H9 (cell line): ENCODE data around the gene IFT122. TPM values are rescaled to one million over a fixed set of nuclear protein-coding genes. Genes with fewer than 3 reads are reported as not detected.
A peak's percentile ranks its signal among the peaks of the same experiment; 100 is the strongest.

Experiments
- DNase-seq: peaks from one replicate; pipeline ENCODE4 v3.0.0-alpha.2; 2017
- H2AFZ ChIP-seq: one replicate; pipeline ENCODE4 v1.6.1; 2013; ENCODE audit warnings: mild to moderate bottlenecking, low read length, control low read depth, moderate library complexity
- H2AK5ac ChIP-seq: 2 replicates; pipeline ENCODE4 v1.6.1; 2013; ENCODE audit warnings: low read length, control low read depth, mixed read lengths; ENCODE audit not compliant: insufficient read length
- H2BK120ac ChIP-seq: one replicate; pipeline ENCODE4 v1.6.1; 2013; ENCODE audit warnings: low read depth, mild to moderate bottlenecking, low read length, control low read depth, inconsistent platforms; ENCODE audit not compliant: poor library complexity, severe bottlenecking
- H2BK12ac ChIP-seq: 2 replicates; pipeline ENCODE4 v1.6.1; 2013; ENCODE audit warnings: low read length, control low read depth, mixed read lengths, low read depth; ENCODE audit not compliant: insufficient read length
- H2BK15ac ChIP-seq: 2 replicates; pipeline ENCODE4 v1.6.1; 2013; ENCODE audit warnings: low read depth, low read length, control low read depth
- H2BK20ac ChIP-seq: one replicate; pipeline ENCODE4 v1.6.1; 2013; ENCODE audit warnings: low read depth, mild to moderate bottlenecking, low read length, control low read depth, inconsistent platforms; ENCODE audit not compliant: poor library complexity, severe bottlenecking
- H2BK5ac ChIP-seq: 2 replicates; pipeline ENCODE4 v1.6.1; 2013; ENCODE audit warnings: low read length, control low read depth, mixed read lengths; ENCODE audit not compliant: insufficient read length
- H3K14ac ChIP-seq: 2 replicates; pipeline ENCODE4 v1.6.1; 2013; ENCODE audit warnings: low read length, control low read depth; ENCODE audit not compliant: insufficient read depth
- H3K18ac ChIP-seq: 2 replicates; pipeline ENCODE4 v1.6.1; 2013; ENCODE audit warnings: low read depth, mild to moderate bottlenecking, mixed read lengths, low read length, control low read depth; ENCODE audit not compliant: insufficient read length
- H3K23ac ChIP-seq: 2 replicates; pipeline ENCODE4 v1.6.1; 2013; ENCODE audit warnings: low read length, control low read depth, mixed read lengths, low read depth; ENCODE audit not compliant: insufficient read length
- H3K23me2 ChIP-seq: 2 replicates; pipeline ENCODE4 v1.6.1; 2013; ENCODE audit warnings: low read depth, mild to moderate bottlenecking, mixed read lengths, low read length, control low read depth; ENCODE audit not compliant: insufficient read length, poor library complexity, severe bottlenecking
- H3K27ac ChIP-seq: 2 replicates; pipeline ENCODE4 v1.5.1; 2013; ENCODE audit warnings: low read length, control low read depth, mixed read lengths, low read depth; ENCODE audit not compliant: insufficient read length
- H3K27me3 ChIP-seq: 2 replicates; pipeline ENCODE4 v1.6.1; 2013; ENCODE audit warnings: low read length, control low read depth, inconsistent platforms; ENCODE audit not compliant: insufficient read depth
- H3K4ac ChIP-seq: 2 replicates; pipeline ENCODE4 v1.6.1; 2013; ENCODE audit warnings: low read depth, mild to moderate bottlenecking, control low read depth, inconsistent platforms, low read length, moderate library complexity
- H3K4me1 ChIP-seq: 2 replicates; pipeline ENCODE4 v1.6.1; 2013; ENCODE audit warnings: low read length, control low read depth, inconsistent platforms; ENCODE audit not compliant: insufficient read depth
- H3K4me2 ChIP-seq: 2 replicates; pipeline ENCODE4 v1.6.1; 2013; ENCODE audit warnings: low read length, control low read depth, mixed read lengths; ENCODE audit not compliant: insufficient read length, insufficient read depth
- H3K56ac ChIP-seq: 2 replicates; pipeline ENCODE4 v1.6.1; 2013; ENCODE audit warnings: low read depth, mild to moderate bottlenecking, mixed read lengths, low read length, control low read depth; ENCODE audit not compliant: insufficient read length
- H3K79me1 ChIP-seq: 2 replicates; pipeline ENCODE4 v1.6.1; 2013; ENCODE audit warnings: low read depth, mild to moderate bottlenecking, moderate library complexity, low read length, control low read depth, inconsistent platforms; ENCODE audit not compliant: insufficient read depth, poor library complexity, severe bottlenecking
- H3K79me2 ChIP-seq: 2 replicates; pipeline ENCODE4 v1.6.1; 2013; ENCODE audit warnings: low read length, control low read depth, inconsistent platforms; ENCODE audit not compliant: insufficient read depth
- H3K9ac ChIP-seq: 2 replicates; pipeline ENCODE4 v1.6.1; 2013; ENCODE audit warnings: low read length, control low read depth, mixed read lengths; ENCODE audit not compliant: insufficient read length; ENCODE audit errors: extremely low read depth
- H3K9me3 ChIP-seq: one replicate; pipeline ENCODE4 v1.6.1; 2013; ENCODE audit warnings: low read depth, low read length, inconsistent platforms; ENCODE audit not compliant: control insufficient read depth
- H3T11ph ChIP-seq: one replicate; pipeline ENCODE4 v1.6.1; 2013; ENCODE audit warnings: mild to moderate bottlenecking, low read length, control low read depth, inconsistent platforms
- H4K20me1 ChIP-seq: one replicate; pipeline ENCODE4 v1.6.1; 2013; ENCODE audit not compliant: control insufficient read depth, insufficient read length, insufficient read depth
- H4K5ac ChIP-seq: 2 replicates; pipeline ENCODE4 v1.6.1; 2013; ENCODE audit warnings: low read depth, mild to moderate bottlenecking, mixed read lengths, low read length, control low read depth; ENCODE audit not compliant: insufficient read length
- H4K8ac ChIP-seq: replicated peaks from 2 replicates; pipeline ENCODE4 v1.6.1; 2013; ENCODE audit warnings: low read length, control low read depth, mixed read lengths, low read depth; ENCODE audit not compliant: insufficient read length
- H4K91ac ChIP-seq: 2 replicates; pipeline ENCODE4 v1.6.1; 2013; ENCODE audit warnings: low read depth, mild to moderate bottlenecking, moderate library complexity, mixed read lengths, low read length, control low read depth; ENCODE audit not compliant: insufficient read length
- H3K27ac Mint-ChIP-seq, 3 experiments: 2 replicates in 2 of 3; 3 replicates in 1 of 3; pipeline ENCODE4 v1.8.0; 2020 to 2021; ENCODE audit warnings: mixed read lengths in 3 of 3, mild to moderate bottlenecking in 1 of 3, moderate library complexity in 1 of 3
- H3K27me3 Mint-ChIP-seq: 2 replicates; pipeline ENCODE4 v1.8.0; 2021; ENCODE audit warnings: low read depth, mild to moderate bottlenecking, moderate library complexity, mixed read lengths
- H3K36me3 Mint-ChIP-seq, 3 experiments: 2 replicates in 2 of 3; 3 replicates in 1 of 3; pipeline ENCODE4 v1.8.0; 2020 to 2021; ENCODE audit warnings: low read depth in 3 of 3, mixed read lengths in 3 of 3; ENCODE audit not compliant: insufficient read depth in 1 of 3
- H3K4me1 Mint-ChIP-seq, 2 experiments: 2 replicates each; pipeline ENCODE4 v1.8.0; 2020; ENCODE audit warnings: mixed read lengths in 2 of 2
- H3K4me3 Mint-ChIP-seq, 2 experiments: 2 replicates in 1 of 2; 3 replicates in 1 of 2; pipeline ENCODE4 v1.8.0; 2020 to 2021; ENCODE audit warnings: mild to moderate bottlenecking in 2 of 2, mixed read lengths in 2 of 2, moderate library complexity in 1 of 2
- H3K9me3 Mint-ChIP-seq, 2 experiments: 2 replicates in 1 of 2; 3 replicates in 1 of 2; pipeline ENCODE4 v1.8.0; 2020; ENCODE audit warnings: mild to moderate bottlenecking in 2 of 2, mixed read lengths in 2 of 2, moderate library complexity in 1 of 2
- WGBS: extraction: QIAGEN DNeasy Blood & Tissue Kit; methylation state at CpG from one replicate; pipeline ENCODE4 v1.1.7; 2013; ENCODE audit warnings: missing lambda C conversion rate, low lambda C conversion rate, mixed read lengths; ENCODE audit not compliant: insufficient read length; ENCODE audit errors: extremely low coverage; 5-methylcytosine and 5-hydroxymethylcytosine counted together
- total RNA-seq: library from RNA; stranded (reverse); gene quantifications from 2 replicates; pipeline ENCODE4 v1.2.1, GENCODE V29; 2021
- TF ChIP-seq, protein P1 (sequence below): fragments of 200-600 bp; sonication (generic); conservative IDR thresholded peaks from 3 replicates; pipeline ENCODE4 v1.8.0; 2021; ENCODE audit warnings: antibody characterized with exemption, mild to moderate bottlenecking

IFT122 gene
- total RNA-seq, 1 experiment from 2014 or later = 19.3 TPM

DNA sequence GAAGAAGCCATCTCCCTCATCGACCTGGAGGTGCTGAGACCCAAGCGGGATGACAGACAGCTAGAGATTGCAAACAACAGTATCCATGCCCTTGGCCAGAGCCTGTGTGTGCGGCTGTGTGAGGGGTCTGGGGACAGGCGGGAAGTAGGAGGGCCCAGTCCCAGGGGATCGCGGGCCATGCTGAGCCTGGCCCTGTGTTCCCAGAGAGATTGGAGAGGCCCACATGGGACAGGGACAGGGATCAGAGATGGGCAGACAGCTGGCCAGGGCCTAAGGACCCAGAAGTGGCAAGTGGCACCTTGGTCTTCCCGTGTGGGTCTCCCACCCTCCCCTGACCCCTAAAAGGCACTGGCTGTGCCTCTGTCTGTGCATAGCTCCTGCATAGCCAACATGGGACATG, 77.5 kb downstream of the IFT122 start:
- H4K20me1 ChIP-seq = no peaks in the 10 kb centered on the region
- H3K9me3 ChIP-seq = no peaks in the 10 kb centered on the region
- H2BK5ac ChIP-seq = no peak overlapping the region
- no peak overlapping the region for H4K91ac ChIP-seq
- H3K18ac ChIP-seq = no peak overlapping the region
- no peak overlapping the region for H3K23ac ChIP-seq
- WGBS = no CpG with 5 or more reads among the region's 7 CpGs
- H3K56ac ChIP-seq = no peak overlapping the region
- H3K14ac ChIP-seq = no peak overlapping the region
- Mint-ChIP-seq H3K27me3 (no peaks in the 10 kb centered on the region), H3K4me1 (peaks cover 4 to 6% of the 10 kb centered on the region in 2 experiments; a peak in 3 of 4 replicates), H3K4me3 (no peak overlapping the region), H3K27ac (peak overlapping the region in 2 of 3 experiments; percentile 46 to 68; a peak in 2 of 7 replicates), H3K36me3 (peaks cover 10 to 20% (median 10%) of the 10 kb centered on the region in 3 experiments), H3K9me3 (no peaks in the 10 kb centered on the region)
- no peak overlapping the region for H3K4ac ChIP-seq
- no peaks in the 10 kb centered on the region for H3K4me1 ChIP-seq
- no peak overlapping the region for H2BK15ac ChIP-seq
- no peak overlapping the region for H2AK5ac ChIP-seq
- H3K27me3 ChIP-seq = no peaks in the 10 kb centered on the region; the same call in 1 of the 2 replicates
- TF ChIP-seq, protein P1, sequence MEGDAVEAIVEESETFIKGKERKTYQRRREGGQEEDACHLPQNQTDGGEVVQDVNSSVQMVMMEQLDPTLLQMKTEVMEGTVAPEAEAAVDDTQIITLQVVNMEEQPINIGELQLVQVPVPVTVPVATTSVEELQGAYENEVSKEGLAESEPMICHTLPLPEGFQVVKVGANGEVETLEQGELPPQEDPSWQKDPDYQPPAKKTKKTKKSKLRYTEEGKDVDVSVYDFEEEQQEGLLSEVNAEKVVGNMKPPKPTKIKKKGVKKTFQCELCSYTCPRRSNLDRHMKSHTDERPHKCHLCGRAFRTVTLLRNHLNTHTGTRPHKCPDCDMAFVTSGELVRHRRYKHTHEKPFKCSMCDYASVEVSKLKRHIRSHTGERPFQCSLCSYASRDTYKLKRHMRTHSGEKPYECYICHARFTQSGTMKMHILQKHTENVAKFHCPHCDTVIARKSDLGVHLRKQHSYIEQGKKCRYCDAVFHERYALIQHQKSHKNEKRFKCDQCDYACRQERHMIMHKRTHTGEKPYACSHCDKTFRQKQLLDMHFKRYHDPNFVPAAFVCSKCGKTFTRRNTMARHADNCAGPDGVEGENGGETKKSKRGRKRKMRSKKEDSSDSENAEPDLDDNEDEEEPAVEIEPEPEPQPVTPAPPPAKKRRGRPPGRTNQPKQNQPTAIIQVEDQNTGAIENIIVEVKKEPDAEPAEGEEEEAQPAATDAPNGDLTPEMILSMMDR = no peak
- H4K5ac ChIP-seq = no peak overlapping the region
- no peak overlapping the region for H2AFZ ChIP-seq
- H3K79me2 ChIP-seq = no peaks in the 10 kb centered on the region
- no peaks in the 10 kb centered on the region for H3K79me1 ChIP-seq
- H2BK12ac ChIP-seq = no peak overlapping the region
- H3K9ac ChIP-seq = no peak overlapping the region
- H3K27ac ChIP-seq = no peak overlapping the region
- no peaks in the 10 kb centered on the region for H3K23me2 ChIP-seq
- H4K8ac ChIP-seq = no peak overlapping the region
- H3T11ph ChIP-seq = no peak overlapping the region
- H2BK120ac ChIP-seq = no peak overlapping the region
- DNase-seq = no peak
- no peak overlapping the region for H2BK20ac ChIP-seq
- no peak overlapping the region for H3K4me2 ChIP-seq
